ENCODE results near the gene PCCA.
"Not testable (repeated sequence)": the region's sequence is repeated elsewhere in the genome, so short reads cannot be mapped to it uniquely, and the experiment has no call there.

PCCA gene

DNA sequence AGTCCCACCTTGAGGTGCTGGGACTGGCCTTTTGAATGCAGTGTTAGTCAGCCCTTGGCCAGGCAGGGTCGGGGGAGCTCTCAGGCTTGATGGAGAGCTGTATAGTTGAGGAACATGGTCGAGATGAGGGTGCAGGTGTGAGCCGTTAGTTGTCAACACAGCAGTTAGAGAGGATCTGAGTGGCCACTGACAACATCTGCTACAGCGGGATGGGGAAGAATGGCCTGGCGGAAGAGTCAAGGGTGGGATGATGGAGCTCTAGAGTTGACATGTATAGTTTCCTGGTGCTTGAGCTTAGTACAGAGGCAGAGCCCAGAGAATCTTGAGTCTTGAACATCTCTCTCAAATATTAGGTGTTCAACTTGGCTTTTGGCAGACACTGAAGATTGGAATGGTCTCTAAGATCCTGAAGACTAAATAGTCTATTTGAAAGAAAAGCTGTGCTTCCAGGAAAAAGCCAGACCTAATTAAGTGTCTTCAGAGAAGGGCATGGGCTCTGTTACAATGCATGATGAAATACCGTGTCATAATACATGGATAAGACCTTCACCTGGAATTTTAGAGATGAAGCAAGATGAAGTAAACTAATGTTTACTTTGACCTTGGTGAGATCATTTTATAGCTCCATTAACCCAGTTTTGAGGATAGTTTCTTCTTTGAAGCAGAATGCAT, 9.7 kb downstream of the PCCA start:
- DNase-seq = no peak

GRCh38 chr13:100099117-100099445, 10.2 kb downstream of the PCCA start:
- DNase-seq = not testable (repeated sequence)

GRCh38 chr13:100100115-100100879, 11.4 kb downstream of the PCCA start:
- DNase-seq = no peak

- DNase-seq = no peak
Measured at GRCh38 chr13:100102042-100102441, 13.1 kb downstream of the PCCA start.

- DNase-seq = no peak
Measured at GRCh38 chr13:100106005-100106404, 17.1 kb downstream of the PCCA start.

GRCh38 chr13:100106705-100107104, 17.8 kb downstream of the PCCA start:
- no peak for DNase-seq

- no peak for DNase-seq
Measured at GRCh38 chr13:100108913-100109507, 20.1 kb downstream of the PCCA start.

- DNase-seq = no peak
Measured at GRCh38 chr13:100110269-100110668, 21.4 kb downstream of the PCCA start.

DNA sequence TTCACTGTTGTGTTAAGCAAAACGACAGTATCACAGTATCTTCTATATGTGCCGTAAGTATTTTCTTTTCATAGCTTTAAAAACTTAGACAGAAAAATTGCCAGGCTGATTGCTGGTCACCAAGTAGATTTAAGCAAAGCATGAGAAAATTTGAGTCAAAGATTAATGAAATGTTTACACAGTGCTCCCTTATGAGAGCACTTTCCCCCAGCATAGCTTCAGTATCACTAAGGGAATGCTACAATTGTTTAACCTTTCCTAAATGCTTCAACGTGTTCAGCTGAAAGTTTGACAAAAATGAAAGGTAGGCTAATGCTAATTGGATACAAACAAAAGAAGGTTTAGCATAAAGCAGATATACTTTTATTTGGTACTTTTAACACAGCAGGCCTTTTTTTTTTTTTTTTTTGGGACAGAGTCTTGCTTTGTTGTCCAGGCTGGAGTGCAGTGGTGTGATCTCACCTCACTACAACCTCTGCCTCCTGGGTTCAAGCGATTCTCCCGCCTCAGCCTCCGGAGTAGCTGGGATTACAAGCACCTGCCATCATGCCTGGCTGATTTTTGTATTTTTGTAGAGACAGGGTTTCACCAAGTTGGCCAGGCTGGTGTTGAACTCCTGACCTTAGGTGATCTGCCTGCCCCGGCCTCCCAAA, 23.4 kb downstream of the PCCA start:
- DNase-seq = no peak

- no peak for DNase-seq
Measured at GRCh38 chr13:100115693-100116254, 26.9 kb downstream of the PCCA start.

DNA sequence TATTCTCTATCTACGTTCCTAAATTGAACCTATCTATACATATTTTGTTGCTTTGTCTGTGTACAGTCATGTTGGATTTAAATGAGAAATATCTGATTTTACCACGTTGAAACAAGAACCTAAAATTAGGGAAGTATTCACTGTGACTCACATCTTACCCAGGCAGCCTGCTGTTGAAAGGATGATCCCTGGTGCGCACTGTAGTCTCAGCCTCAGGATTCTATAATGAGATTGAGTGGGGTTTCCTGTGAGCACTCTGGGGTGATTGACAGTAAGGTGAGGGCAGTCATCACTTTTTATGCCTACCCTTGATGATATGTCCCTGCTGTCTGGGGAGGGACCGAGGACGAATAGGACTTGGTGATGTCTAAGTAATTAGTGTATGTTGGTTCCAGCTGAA, 35.4 kb downstream of the PCCA start:
- no peak for DNase-seq

DNA sequence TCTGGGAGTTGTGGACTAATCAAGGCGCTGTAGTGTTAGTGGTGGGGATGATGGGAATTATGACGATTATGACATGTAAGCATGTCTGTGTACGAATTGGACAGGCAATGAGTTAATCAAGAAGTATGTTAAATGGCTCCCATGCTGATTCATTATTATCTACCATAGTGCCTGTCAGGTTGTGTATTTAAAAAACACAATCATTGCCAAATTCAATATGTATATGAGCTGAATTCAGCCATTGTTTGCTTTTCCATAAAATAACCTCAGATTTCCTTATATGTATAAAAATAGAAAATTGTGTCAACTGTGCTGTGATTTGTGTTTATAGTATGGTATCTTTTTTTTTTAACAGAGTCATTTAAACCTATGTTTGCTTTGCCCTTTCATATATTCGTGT, 37.1 kb downstream of the PCCA start:
- DNase-seq = no peak

DNA sequence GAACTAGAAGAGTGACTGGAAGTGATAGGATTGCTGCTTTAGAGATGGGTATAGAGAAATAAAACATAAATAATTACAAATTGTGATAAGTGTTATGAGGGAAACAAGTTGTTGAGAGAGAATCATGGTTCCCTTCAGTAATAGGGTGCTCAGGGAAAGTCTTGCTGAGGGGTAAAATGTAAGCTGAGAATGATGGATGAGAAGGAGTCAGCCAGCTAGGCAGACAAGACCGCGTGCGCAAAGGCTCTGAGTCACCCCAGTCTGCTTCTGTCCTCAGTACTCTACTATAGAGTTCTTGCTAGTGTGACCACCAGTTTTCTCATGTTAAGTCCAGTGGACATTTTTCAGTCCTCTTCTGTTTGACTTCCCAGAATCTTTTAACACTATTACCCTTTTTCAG, 39.5 kb downstream of the PCCA start:
- DNase-seq = peak; percentile 4

DNA sequence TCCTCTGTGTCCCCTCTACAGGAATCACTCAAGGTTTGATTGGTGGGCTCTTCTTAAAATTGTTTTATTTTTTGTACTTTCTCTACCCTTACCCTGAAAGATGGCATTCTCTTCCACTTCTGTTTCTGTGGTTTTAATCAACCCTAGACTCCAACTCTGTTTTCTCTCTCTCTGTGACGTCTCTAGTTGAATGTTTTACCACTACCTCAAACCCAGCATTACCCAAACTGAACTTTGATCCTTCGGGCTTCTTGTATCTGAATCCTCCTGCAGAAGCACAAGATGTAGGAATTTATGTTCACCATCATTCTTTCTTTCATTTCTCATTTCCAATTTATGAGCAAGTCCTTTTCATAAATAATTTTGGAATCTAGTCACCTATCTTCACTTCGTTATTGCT, 39.9 kb downstream of the PCCA start:
- no peak for DNase-seq

DNA sequence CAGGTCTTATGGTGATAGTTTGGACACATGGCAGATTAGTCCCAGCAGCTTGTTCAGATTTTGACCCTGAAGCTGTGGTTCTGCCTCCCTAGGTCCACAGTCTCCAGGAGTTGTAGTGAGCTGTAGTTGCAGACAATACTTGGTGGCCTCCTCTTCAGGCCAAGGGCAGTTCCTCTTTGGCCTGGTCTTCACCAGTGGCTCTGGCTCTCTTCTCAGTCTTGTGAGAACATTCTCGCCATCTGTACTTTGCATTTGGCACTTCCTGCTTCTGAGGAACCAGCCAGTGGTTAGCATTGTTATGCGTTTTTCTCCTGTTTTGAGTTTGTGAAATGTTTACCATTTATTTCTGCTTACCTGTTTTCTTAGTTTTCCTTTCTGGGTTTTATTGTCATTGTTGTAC, 40.7 kb downstream of the PCCA start:
- no peak for DNase-seq

GRCh38 chr13:100130092-100130491, 41.2 kb downstream of the PCCA start:
- DNase-seq = no peak

DNA sequence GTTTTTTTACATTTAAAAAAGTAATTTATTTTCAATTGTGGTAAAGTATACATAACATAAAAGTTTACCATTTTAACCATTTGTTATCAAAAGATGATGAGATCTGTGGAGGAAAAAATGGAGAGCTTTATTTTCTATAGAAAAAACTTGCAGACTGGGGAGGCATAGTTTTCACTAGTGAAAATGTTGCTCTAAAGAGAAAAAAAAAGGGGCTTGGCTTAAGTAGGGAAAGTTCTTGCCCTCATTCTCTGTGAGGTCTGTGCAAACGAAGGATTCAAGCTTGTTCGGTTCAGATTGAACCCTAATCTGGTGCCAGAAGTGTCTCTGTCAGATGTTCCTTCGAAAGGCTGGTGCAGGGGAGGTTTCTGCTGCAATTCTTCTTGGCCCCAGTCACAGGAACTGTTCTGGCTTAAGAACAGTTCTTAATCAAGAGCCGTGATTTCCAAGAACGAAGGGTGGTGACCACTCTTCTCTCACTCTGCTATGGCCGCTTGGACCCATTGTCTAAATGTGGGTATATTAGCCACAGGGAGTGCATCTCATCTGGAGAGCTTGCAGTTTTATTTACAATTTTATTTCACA, 42.1 kb downstream of the PCCA start:
- no peak for DNase-seq

- peak; percentile 13 for DNase-seq
Measured at GRCh38 chr13:100131863-100132574, 43.1 kb downstream of the PCCA start.

DNA sequence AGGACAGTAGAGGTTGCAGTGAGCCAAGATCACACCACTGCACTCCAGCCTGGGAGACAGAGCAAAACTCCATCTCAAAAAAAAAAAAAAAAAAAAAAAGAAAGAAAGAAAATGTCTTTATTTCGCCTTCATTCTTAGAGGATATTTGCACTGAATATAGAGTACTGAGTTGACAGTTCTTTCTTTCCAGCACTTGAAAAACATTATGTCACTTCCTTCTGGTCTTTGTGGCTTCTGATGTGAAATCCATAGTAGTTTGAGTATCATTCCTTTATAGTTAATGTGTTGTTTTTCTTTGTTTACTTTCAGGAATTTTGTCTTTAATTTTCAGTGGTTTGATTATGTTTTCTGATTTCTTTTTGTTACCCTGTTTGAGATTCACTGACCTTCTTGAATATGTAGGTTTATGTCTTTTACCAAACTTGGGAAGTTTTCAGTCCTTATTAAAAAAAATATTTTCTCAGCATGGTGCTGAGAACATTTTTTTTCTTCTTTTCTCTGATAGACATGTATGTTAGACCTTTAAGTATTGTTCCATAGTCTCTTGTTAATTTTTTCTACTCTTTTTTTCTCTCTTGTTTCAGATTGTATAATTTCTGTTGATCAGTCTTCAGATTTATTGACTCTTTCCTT, 50.1 kb downstream of the PCCA start:
- DNase-seq = no peak

DNA sequence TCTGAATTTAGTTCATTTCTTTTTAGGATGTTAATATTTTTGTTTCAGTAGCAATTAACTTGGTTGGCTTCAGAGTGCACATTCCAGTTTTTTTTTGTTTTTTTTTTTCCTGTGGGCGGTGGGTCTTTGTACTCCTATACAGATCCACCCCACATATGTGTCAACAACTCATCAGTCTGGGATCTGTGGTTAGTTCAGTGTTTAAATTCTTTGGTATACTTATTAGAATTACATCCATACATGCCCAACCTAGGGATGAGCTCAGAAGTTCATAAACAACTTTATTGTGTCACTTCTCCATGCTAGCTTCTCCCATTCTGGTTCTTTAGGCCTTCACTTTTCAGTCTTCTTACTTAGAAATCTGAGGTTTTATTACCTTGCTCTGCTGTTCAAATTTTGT, 50.9 kb downstream of the PCCA start:
- DNase-seq = no peak

DNA sequence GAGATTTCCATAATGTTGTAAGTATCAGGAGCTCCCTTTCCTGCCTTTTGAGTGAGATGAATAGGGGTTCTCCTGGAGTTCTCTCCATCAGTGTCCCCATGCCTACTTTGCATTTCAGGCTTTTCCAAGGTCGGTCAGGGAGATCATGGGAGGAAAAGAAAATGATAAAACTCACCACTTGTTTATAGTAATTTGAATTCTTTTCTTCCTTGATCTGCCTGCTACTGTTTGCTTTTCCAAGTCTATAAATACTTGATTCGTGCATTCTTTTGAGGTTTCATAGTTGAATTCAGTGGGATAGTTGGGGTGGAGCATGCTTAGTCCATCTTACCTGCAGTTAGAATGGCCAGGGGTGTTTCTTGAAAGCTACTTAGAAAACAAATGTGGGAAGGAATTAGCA, 51.5 kb downstream of the PCCA start:
- DNase-seq = no peak

GRCh38 chr13:100141461-100141961, 52.6 kb downstream of the PCCA start:
- DNase-seq = not testable (repeated sequence)
